Activated naive CD4-positive, alpha-beta T cell treated with anti-CD3 and anti-CD28 coated beads, Interleukin-2, amount 50 U/mL, for 16 hours (primary cell): Measurements from ENCODE around the gene TMEM51.

Source experiments
- DNase-seq: peaks from one replicate; pipeline ENCODE4 v3.0.0-alpha.2; 2020

Gene TMEM51

GRCh38 chr1:15179485-15179883 is 25.9 kb downstream of the TMEM51 start:
- no peak for DNase-seq

- DNase-seq, result no peak
Measured at GRCh38 chr1:15180189-15180588, 26.6 kb downstream of the TMEM51 start.

- no peak for DNase-seq
Measured at GRCh38 chr1:15180945-15181523, 27.5 kb downstream of the TMEM51 start.

- DNase-seq, result no peak
Measured at GRCh38 chr1:15181564-15181963, 28.0 kb downstream of the TMEM51 start.

- DNase-seq, result no peak
Measured at GRCh38 chr1:15184436-15185241, 31.1 kb downstream of the TMEM51 start.

GRCh38 chr1:15185617-15186016 is 32.1 kb downstream of the TMEM51 start:
- DNase-seq, result no peak

GRCh38 chr1:15186073-15186845 is 32.7 kb downstream of the TMEM51 start:
- no peak for DNase-seq

GRCh38 chr1:15186846-15187151 is 33.3 kb downstream of the TMEM51 start:
- no peak for DNase-seq

- DNase-seq, result no peak
Measured at GRCh38 chr1:15187175-15188129, 33.9 kb downstream of the TMEM51 start.

GRCh38 chr1:15188130-15188524 is 34.6 kb downstream of the TMEM51 start:
- DNase-seq, result no peak

GRCh38 chr1:15188678-15189077 is 35.1 kb downstream of the TMEM51 start:
- DNase-seq, result no peak

GRCh38 chr1:15189692-15190370 is 36.3 kb downstream of the TMEM51 start:
- no peak for DNase-seq

GRCh38 chr1:15191267-15191666 is 37.7 kb downstream of the TMEM51 start:
- no peak for DNase-seq

GRCh38 chr1:15191770-15192169 is 38.2 kb downstream of the TMEM51 start:
- DNase-seq, result no peak

GRCh38 chr1:15192916-15193550 is 39.5 kb downstream of the TMEM51 start:
- DNase-seq, result no peak

GRCh38 chr1:15195420-15196052 is 42.0 kb downstream of the TMEM51 start:
- DNase-seq, result no peak

- no peak for DNase-seq
Measured at GRCh38 chr1:15196069-15196468, 42.5 kb downstream of the TMEM51 start.

- no peak for DNase-seq
Measured at GRCh38 chr1:15196807-15197530, 43.4 kb downstream of the TMEM51 start.

- DNase-seq, result no peak
Measured at GRCh38 chr1:15197591-15198447, 44.3 kb downstream of the TMEM51 start.

- no peak for DNase-seq
Measured at GRCh38 chr1:15198684-15199083, 45.1 kb downstream of the TMEM51 start.
